NCI-H2171 (cell line): Measurements from ENCODE around the gene PMP22.

Experiments used
- DNase-seq: peaks from one replicate; lab custom pipeline; 2025; lab: John Stamatoyannopoulos, UW

Gene PMP22

DNA sequence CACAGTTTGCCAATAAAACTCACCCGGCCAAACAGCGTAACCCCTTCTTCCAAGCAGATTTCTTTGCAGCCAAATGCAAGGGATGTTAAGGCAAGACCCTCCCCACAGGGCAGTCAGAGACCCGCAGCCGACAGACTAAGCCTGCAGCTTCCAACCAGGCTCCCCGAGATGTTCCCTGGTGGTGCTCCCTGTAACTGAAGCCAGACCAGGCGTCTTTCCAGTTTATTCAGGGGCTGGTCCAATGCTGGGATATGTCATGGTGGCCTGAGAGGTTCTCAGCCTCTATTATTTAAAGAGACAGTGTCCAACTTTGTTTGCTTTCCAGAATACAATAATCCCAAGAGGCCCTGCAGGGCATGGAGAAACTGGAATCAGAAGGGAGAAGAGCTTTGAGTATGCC lies at the start of gene PMP22:
TSS of gene PMP22 (minus strand) at position 196 of the 400 bp plus-strand sequence. CDS start 4,599 bp downstream, outside the sequence.
- DNase-seq, result no peak

DNA sequence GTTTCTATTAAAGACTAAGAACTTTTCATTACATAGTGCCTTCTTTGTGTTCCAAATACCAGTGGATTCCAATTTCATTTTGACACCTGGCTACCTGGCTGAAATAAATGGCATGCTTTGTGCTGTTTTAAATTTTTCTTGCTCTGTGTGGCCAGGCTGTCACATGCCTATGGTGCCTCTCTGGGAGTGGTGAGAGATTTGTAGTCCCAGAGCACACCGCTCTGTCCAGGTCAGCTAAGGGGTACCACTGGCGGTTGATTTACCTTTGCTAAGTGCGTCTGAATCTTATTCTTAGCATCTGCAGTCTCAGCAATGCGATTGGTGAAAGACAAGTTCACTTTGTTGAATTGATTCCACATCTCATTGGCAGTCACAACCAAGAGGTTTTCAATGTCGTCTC lies 46.9 kb upstream of the PMP22 start:
- DNase-seq, result no peak

GRCh38 chr17:15309793-15310192 lies 44.7 kb upstream of the PMP22 start:
- no peak for DNase-seq

DNA sequence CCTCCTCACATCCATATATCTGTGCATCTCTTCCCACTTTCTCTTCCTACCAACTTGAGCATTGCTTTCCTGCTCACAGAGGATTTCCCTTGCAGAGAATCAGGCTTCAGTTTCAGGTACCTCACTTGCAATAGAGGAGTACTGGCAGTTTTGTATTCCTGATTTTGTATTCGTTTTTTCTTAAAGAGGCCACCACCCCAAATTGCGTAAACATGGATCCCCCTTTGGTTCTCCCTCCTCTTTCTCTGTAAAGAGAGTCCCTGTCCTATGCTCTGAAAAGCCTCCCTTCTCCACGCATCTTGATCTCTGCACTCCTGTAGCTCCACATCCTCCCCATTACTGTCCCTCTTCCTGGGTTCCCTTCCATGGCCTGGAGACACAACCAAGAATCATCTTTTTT lies 44.1 kb upstream of the PMP22 start:
- no peak for DNase-seq

DNA sequence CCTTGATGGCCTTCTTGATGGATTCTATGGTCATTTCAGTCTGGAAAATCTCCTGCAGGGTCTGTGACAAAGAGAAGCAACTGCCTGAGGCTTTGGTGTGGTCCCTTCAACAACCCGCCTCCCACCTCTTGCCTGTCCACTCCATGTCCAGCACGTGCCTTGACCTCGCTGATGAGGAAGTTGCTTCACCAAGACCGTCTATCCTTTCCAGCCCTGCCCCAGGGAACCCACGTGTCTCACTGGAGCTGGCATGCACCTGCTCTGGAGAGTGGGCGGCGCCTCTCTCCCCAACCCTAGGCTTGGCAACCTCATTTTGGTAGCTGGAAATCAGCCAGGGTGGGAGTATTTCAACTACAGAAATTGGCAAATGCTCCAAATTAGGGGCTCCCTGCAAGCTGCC lies 43.6 kb upstream of the PMP22 start:
- no peak for DNase-seq

DNA sequence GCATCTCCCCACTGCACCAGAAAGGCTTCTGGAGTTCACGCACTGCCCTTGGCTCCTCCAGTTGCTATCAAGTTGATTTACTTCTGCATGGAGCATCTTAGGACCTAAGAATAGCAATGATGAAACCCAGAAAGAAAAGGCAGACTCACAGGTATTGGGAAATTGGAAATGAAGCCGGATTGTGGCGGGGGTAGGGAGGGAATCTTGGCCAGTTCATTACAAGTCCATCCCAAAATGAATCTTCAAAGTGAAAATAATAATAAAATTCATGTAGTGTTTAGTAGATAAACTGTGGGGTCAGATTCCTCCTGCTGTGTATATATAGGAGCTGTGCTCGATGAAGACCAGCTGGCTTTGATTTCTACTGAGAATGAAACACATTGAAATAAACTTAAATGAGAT lies 42.6 kb upstream of the PMP22 start:
- DNase-seq, result no peak

DNA sequence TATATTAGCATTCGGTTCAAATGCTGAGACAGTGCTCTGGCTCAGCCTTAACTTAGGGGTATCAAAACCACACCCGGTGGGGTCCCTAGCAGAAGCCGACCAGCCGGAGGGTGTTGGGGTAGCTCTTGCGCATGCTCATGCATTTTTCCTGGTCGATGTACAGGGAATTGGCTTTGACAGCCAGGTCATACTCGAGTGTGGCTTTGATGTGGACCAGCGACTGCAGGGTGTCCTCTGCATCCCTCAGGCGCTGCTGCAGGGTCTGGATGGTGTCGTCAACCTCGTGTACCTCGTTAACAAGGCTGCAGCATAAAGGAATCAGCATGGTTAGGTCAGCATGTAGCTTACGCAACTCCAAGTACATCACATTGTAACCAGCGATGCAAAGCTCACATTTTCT lies 38.7 kb upstream of the PMP22 start:
- no peak for DNase-seq

DNA sequence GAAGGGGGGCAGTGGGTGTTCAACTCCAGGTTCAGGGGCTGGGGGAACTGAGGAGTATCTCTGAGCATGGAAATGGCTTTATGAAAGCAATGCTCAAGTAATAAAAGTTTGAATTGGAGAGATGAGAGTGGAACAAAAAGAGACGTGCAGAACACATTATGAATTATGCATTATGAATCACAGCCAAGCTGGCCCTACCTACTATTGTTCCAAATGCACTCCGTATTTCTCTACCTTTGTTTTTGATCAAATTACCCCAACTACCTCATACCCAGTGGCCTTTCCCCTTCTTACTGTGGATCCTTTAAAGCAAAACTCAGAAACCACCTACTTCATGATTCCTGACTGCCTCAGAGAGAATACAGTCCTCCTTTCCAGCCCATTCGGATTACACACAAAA lies 38.1 kb upstream of the PMP22 start:
- DNase-seq, result no peak

DNA sequence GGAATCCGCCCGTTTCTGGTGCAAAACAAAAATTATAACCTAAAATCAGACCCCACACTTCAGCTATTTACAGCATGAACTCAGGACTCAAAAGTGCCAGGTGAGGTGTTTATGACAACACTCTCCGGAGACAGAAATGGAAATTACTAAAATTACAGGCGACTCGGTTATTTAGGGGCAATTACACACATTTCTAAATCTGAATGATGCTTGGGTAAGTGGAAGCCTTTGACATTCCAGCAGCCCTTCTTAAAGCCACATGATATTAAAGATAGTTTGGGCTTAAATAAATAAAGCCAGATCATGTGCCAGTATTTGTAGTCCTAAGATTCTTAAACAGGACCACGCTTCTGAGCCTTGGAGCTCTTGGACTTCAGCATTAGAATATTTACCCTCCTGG lies 36.7 kb upstream of the PMP22 start:
- no peak for DNase-seq

DNA sequence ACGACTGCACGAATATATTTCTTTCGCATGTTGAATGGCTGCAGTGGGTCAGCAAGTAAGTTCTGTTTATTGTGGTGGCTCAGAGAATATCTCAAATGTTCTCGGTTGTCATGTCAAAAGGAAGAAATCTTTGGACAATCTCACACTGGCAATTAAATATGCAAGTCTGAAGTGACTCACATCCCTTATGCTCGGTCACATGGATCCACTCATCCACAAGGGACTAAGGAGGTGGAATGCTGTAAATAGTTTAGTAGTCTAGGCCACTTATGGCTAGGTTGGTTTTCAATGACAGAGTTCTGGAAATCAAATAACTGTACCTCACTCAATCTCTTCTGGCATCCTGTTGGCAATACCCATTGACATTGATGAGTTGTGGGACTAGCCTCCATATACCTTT lies 33.0 kb upstream of the PMP22 start:
- DNase-seq, result no peak

DNA sequence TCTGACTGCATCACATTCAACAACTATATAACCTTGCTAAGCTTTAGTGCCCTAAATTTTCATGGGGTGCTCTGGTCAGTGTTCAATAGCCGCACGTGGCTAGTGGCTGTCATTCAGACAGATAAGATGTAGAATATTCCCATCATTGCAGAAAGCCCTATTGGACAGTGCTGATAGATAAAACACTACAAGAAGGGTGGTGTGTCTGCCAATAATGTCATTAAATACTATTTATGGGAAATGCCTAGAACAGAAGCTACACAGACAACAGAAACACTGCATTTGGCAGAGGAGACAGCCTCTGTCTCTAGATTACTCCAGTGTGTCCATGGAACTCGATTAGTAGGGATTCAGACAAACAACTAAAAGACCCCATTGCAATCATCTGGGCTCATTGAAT lies 28.4 kb upstream of the PMP22 start:
- no peak for DNase-seq

DNA sequence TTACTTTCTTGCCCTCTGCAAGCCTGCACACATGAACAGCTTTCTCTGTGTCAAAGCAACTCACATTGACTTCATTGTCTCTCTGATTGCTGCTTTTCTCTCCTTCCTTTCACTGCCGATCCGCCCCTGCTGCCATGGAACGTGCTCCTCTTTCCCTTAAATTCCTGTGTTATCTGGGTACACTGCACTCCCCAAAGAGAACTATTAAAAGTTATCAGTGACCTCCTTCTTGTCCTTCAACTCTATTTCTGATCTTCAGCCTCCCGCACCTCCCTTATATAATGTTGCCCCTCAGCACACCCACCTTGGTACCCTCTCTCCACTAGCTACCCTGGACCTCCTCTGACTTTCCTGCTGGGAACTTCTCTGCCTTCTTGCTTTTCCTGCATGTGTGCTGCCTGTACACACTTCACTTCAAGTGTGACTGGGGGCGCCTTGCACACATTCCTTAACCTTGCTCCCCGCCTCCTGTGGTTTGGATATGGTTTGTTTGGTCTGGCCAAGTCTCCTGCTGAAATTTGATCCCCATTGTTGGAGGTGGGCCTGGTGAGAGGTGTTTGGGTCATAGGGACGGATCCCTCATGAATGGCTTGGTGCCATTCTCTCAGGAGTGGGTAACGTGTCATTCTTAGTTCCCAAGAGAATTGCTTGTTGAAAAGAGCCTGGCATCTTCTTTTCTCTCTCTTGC lies 26.7 kb upstream of the PMP22 start:
- no peak for DNase-seq

- no peak for DNase-seq
These were observed 25.5 kb upstream of the PMP22 start for GRCh38 chr17:15290605-15291004.

DNA sequence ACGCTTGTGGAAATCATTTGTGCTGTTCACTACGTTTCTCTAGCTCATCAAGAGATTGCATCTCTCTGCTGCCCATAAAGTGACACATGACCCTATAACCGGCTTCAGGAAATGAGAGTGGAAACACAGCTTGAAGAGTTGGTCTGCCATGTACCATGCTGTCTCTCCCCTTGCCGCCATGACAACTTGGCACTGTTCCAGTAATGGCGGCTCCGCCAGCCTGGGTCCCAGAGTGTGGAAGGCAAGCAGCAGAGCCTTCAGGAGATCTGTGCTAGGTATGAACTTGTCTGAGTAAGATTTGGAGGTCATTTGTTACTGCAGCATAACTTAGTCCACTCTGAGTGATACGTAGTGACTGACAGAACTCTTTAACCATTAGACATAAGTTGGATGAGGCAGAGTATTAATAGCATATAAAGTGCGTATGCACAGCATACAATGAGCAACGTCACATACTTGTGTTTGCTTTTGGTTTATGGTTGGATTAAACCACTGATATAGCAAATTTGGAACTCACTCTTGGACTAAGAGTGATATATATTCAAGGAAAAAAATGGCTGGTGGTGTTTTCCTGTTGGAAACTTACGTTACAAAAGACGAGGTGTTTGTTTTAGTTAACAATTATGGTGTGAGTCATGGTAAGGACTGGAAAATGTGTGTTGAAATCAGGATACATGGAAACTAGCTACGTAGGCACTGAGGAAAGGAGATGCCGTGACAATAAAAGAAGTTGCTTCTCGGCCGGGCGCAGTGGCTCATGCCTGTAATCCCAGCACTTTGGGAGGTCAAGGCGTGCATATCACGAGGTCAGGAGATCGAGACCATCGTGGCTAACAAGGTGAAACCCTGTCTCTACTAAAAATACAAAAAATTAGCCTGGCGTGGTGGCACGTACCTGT lies 24.4 kb upstream of the PMP22 start:
- DNase-seq, result no peak

DNA sequence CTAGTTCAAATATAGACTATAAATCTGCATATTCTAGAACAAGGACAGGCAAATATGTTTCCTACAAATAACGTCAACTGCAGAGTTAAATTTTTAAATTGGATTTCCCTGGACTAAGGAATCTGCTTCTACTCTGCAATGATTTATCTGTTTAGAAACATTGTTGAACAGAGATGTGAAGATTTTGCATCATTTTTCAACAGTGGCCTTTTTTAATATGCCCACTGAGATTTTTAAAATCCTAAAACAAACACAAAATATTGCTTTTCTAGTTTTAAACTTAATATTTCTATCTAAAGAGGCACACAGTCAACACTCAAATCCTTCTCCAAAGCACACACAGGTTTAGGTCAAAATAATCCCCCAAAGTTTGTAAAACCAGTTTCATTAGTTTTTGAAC lies 23.7 kb upstream of the PMP22 start:
- no peak for DNase-seq

DNA sequence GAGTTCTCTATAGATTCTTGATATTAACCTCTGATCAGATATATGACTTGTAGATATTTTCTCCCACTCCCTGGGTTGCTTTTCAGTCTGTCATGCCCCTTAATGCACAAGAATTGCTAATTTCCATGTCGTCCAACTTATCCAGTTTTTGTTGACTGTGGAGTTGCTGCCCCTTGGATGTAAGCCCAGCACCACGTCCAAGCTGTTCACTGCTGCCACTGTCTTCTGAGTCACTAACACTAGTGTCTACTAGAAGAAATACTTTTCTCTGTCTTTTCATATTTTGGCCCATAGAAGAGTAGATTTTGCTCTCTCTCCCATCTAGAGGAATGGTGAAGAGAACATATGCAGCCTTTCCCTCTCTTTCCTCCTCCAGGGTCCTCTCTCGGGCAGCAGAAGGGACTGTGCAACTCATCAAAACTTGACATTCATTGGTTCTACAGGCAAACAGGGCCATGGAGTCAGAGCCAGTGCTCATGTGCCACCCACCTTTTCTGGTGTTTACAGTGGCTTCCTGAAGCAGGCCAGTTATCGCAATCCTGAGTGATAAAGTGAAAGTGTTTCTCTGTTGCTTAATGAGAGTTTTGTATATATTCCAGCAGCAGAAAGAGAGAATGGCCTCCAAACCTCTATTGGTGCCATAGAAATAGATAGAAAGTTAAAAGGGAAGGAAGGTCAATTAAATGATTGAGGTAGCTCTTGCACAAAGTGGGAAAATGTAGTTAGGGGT lies 22.6 kb upstream of the PMP22 start:
- DNase-seq, result no peak

DNA sequence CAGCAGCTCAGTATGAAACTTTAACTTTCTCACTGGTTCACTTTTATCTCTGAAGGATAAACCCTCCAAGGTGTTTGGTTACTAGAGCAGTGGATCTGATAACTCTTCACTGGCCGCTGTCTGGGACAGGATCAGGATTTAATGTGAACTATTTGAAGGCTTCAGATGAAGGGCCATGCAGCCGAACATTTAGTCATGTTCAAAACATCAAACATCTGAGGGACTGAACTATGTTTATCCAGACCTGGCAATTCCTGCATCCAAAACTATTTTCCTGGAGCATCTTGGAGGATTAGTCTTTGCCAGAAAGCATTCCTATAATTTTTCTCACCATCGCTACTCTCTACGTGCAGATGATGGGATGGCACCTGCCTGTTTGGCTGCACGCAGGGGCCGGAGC lies 20.3 kb upstream of the PMP22 start:
- DNase-seq, result no peak

GRCh38 chr17:15284537-15284936 lies 19.4 kb upstream of the PMP22 start:
- no peak for DNase-seq

DNA sequence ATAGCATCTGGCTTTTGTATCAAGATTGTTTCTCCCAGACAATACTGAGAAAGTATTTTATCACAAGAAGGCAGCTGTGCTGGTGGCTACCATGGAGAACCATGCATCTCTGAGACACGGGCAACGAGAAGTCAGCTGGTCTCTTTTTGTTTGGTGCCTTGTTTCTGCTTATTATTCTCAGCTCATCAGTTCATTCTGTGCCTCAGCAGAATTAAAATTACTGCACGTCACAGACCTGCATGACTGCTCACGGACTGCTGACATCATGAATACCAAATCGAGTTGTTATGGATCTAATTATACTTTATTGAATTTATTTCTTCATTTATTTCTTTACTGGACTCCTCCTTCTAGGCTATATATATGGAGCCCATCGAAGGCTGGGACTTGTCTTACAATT lies 19.0 kb upstream of the PMP22 start:
- DNase-seq, result no peak

DNA sequence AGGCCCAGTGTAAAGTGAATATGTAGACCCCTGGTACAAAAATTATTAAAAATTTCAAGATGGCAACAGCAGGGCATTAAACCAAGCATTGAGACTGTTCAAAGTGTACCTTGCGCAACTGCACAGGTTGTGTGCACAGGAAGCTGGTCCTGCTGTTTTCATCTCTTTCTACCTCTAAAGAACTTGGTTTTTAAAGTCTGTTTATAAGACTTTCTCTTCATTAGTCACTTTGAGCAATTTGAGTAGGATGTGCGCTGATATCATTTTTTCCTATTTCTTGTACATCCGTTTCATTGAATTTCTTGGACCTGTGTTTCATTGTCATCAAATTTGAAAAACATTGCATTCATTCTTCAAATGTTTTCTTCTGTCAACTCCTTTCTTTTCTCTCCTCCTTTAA lies 16.8 kb upstream of the PMP22 start:
- DNase-seq, result no peak

GRCh38 chr17:15278924-15279477 lies 13.9 kb upstream of the PMP22 start:
- DNase-seq, result no peak

GRCh38 chr17:15278380-15278779 lies 13.3 kb upstream of the PMP22 start:
- DNase-seq, result no peak

GRCh38 chr17:15274017-15274416 lies 8.9 kb upstream of the PMP22 start:
- no peak for DNase-seq
